Stomach (tissue), 9 donors: ENCODE measurements around the gene OR6B3. TPM values are rescaled to one million over a fixed set of nuclear protein-coding genes. Genes with fewer than 3 reads are reported as not detected.

ENCODE experiments used
- DNase-seq, 2 donors: peaks; one replicate each; pipeline versions ENCODE4 v3.0.0 to v3.0.0-alpha.2; 2013 to 2019
- H3K27ac ChIP-seq, 5 donors: fragments of 200-600 bp in 4 of 5; sonication (generic) in 4 of 5; one replicate each; pipeline ENCODE4 v1.5.1; 2013 to 2019; ENCODE audit warnings: mild to moderate bottlenecking in 1 of 5, moderate library complexity in 1 of 5
- H3K27me3 ChIP-seq, 3 donors: fragments of 200-600 bp; sonication (generic); one replicate each; pipeline ENCODE4 v1.5.1; 2017 to 2019; ENCODE audit warnings: mixed run types in 1 of 3
- H3K36me3 ChIP-seq, 4 donors: fragments of 200-600 bp; sonication (generic); 1 replicate in 3 of 4; 2 replicates in 1 of 4; pipeline ENCODE4 v1.5.1; 2016 to 2019
- H3K4me1 ChIP-seq, 4 donors: fragments of 200-600 bp; sonication (generic); one replicate each; pipeline ENCODE4 v1.5.1; 2016 to 2019
- H3K4me3 ChIP-seq, 4 donors: fragments of 200-600 bp; sonication (generic) in 3 of 4; one replicate each; pipeline ENCODE4 v1.5.1; 2016 to 2019; ENCODE audit warnings: mild to moderate bottlenecking in 1 of 4
- H3K9me3 ChIP-seq, 4 donors: fragments of 200-600 bp; sonication (generic); one replicate each; pipeline ENCODE4 v1.5.1; 2016 to 2019
- EP300 ChIP-seq: sonication (generic); formaldehyde crosslinking; IDR thresholded peaks from one replicate; pipeline ENCODE4 v1.6.1; 2017; ENCODE audit warnings: antibody characterized with exemption
- POLR2A ChIP-seq, 4 donors: fragments of 450-650 bp; IDR thresholded peaks; one replicate each; pipeline ENCODE4 v1.6.1; 2016; ENCODE audit warnings: antibody characterized with exemption in 4 of 4, control low read depth in 2 of 4, mild to moderate bottlenecking in 1 of 4, moderate library complexity in 1 of 4
- POLR2AphosphoS5 ChIP-seq, 3 donors: sonication (generic); formaldehyde crosslinking; IDR thresholded peaks; one replicate each; pipeline ENCODE4 v1.6.1; 2016; ENCODE audit warnings: antibody characterized with exemption in 3 of 3
- WGBS, 5 donors: extraction: QIAGEN DNeasy Blood & Tissue Kit in 3 of 5; methylation state at CpG; one replicate each; pipeline versions ENCODE4 v1.1.5 to v1.1.7; 2013 to 2018; 5-methylcytosine and 5-hydroxymethylcytosine counted together
- intact Hi-C: fragments of 100-400 bp; cut with DNase I; formaldehyde crosslinking; loops from one replicate; pipeline ENCODE4 v1.15.1; 2023; ENCODE audit warnings: low total_unique reads
- polyA plus RNA-seq, 3 donors: library from polyadenylated mRNA; stranded (reverse); fragments of 200-250 nt; gene quantifications; one replicate each; pipeline ENCODE4 v1.2.3, GENCODE V29; 2013
- total RNA-seq, 5 donors: library from RNA; depleted of rRNA; stranded (reverse); fragments of >200 nt; gene quantifications; one replicate each; pipeline versions ENCODE4 v1.1.0 to v1.2.3, GENCODE V29; 2014 to 2016
- TF ChIP-seq, protein P1 (sequence below), 7 experiments: fragments of 450-650 bp in 4 of 7; fragments of 200-600 bp in 3 of 7; sonication (generic) in 3 of 7; IDR thresholded peaks; one replicate each; pipeline ENCODE4 v1.5.1; 2016 to 2019; ENCODE audit warnings: antibody characterized with exemption in 7 of 7, control low read depth in 2 of 7, mild to moderate bottlenecking in 1 of 7
- donor health status: healthy with polysubstance abuse.
- donor health status: Bipolar disorder and iron deficiency.
- donor health status: healthy.

The OR6B3 gene
- total and polyA plus RNA-seq, 8 donors: not detected

DNA sequence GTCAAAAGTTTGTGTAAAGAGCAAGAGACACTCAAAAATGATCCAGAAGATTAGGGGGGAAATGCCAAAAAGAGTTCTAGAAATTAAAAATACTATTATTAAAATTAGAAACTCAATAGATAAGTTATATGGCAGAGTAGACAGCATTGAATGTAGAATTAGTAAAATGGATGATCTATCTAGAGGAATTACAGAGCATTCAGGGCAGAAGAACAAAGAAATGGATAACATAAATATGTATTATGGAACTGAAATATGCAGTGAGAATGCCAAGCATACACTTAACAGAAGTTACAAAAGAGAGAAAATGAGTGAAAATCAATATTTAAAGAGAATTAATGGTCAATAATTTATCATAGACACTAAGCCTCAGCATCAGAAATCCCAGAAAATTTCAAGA, 33.2 kb upstream of the OR6B3 start:
- no peak for TF ChIP-seq POLR2A (IDR thresholded peaks at IDR 0.05)
- TF ChIP-seq, protein P1, sequence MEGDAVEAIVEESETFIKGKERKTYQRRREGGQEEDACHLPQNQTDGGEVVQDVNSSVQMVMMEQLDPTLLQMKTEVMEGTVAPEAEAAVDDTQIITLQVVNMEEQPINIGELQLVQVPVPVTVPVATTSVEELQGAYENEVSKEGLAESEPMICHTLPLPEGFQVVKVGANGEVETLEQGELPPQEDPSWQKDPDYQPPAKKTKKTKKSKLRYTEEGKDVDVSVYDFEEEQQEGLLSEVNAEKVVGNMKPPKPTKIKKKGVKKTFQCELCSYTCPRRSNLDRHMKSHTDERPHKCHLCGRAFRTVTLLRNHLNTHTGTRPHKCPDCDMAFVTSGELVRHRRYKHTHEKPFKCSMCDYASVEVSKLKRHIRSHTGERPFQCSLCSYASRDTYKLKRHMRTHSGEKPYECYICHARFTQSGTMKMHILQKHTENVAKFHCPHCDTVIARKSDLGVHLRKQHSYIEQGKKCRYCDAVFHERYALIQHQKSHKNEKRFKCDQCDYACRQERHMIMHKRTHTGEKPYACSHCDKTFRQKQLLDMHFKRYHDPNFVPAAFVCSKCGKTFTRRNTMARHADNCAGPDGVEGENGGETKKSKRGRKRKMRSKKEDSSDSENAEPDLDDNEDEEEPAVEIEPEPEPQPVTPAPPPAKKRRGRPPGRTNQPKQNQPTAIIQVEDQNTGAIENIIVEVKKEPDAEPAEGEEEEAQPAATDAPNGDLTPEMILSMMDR (IDR thresholded peaks at IDR 0.05): no peak
- no peak for TF ChIP-seq POLR2AphosphoS5 (IDR thresholded peaks at IDR 0.05)
- TF ChIP-seq EP300: no peak
- Histone ChIP-seq H3K4me1 (no peaks in the 10 kb centered on the region), H3K9me3 (peaks cover 0 to 21% (median 19%) of the 10 kb centered on the region in 4 donors), H3K27ac (no peak overlapping the region), H3K36me3 (no peaks in the 10 kb centered on the region), H3K27me3 (peaks cover 0 to 13% (median 0%) of the 10 kb centered on the region in 3 donors), H3K4me3 (no peak overlapping the region)
- intact Hi-C loops: no loop called here
- no peak for DNase-seq

- TF ChIP-seq, protein P1 (IDR thresholded peaks at IDR 0.05): no peak
- TF ChIP-seq POLR2A (IDR thresholded peaks at IDR 0.05) (no peak), EP300 (no peak), POLR2AphosphoS5 (IDR thresholded peaks at IDR 0.05) (no peak)
- intact Hi-C loops: no loop called here
- no peak for DNase-seq
- Histone ChIP-seq H3K27ac (no peak overlapping the region), H3K36me3 (no peaks in the 10 kb centered on the region), H3K4me3 (no peak overlapping the region), H3K4me1 (no peaks in the 10 kb centered on the region), H3K27me3 (peaks cover 0 to 10% (median 0%) of the 10 kb centered on the region in 3 donors), H3K9me3 (peaks cover 0 to 24% (median 22%) of the 10 kb centered on the region in 4 donors)
- 48 to 58% (median 54%) methylated on average over 2 of the region's 2 CpGs for WGBS, 5 donors
These were observed 25.3 kb upstream of the OR6B3 start for GRCh38 chr2:240078631-240079030.

- DNase-seq: no peak
- Histone ChIP-seq H3K4me1 (no peaks in the 10 kb centered on the region), H3K36me3 (no peaks in the 10 kb centered on the region), H3K27me3 (peaks cover 0 to 10% (median 0%) of the 10 kb centered on the region in 3 donors), H3K27ac (no peak overlapping the region), H3K9me3 (peaks cover 0 to 24% (median 22%) of the 10 kb centered on the region in 4 donors), H3K4me3 (no peak overlapping the region)
- intact Hi-C loops: no loop called here
- TF ChIP-seq EP300 (no peak), POLR2AphosphoS5 (IDR thresholded peaks at IDR 0.05) (no peak)
These were observed 24.1 kb upstream of the OR6B3 start for GRCh38 chr2:240077442-240077841.

DNA sequence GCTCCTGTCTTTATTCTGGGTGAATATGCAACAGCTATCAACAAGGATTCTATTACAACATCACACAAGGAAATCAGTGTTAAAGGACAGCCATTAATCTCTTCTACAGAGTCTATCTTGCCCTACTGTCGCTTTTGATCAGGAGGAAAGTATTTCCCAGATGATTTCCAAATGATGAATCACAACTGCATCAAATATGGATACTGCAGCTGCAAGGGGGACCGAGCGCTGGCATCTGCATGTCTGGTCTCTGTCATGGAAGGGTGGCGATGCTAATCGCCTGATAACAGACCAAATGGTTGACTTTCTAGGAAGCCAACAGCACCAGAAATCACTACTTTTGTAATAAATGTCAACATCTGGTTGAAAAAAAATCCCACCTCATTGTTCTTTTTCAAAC, 21.2 kb upstream of the OR6B3 start:
- no peak overlapping the region for H3K27ac ChIP-seq
- DNase-seq: no peak
- no peak for TF ChIP-seq POLR2A (IDR thresholded peaks at IDR 0.05)
- no peak for TF ChIP-seq EP300
- TF ChIP-seq POLR2AphosphoS5 (IDR thresholded peaks at IDR 0.05): no peak
- TF ChIP-seq, protein P1 (IDR thresholded peaks at IDR 0.05): no peak
- peaks cover 0 to 24% (median 22%) of the 10 kb centered on the region in 4 donors for H3K9me3 ChIP-seq
- no peak overlapping the region for H3K4me3 ChIP-seq
- 53 to 88% (median 71%) methylated on average over 5 of the region's 5 CpGs for WGBS, 5 donors
- intact Hi-C loops: no loop called here
- no peaks in the 10 kb centered on the region for H3K36me3 ChIP-seq
- peaks cover 0 to 5% (median 0%) of the 10 kb centered on the region in 3 donors for H3K27me3 ChIP-seq
- no peaks in the 10 kb centered on the region for H3K4me1 ChIP-seq

GRCh38 chr2:240070907-240071306, 17.6 kb upstream of the OR6B3 start:
- Histone ChIP-seq H3K9me3 (peaks cover 0 to 1% (median 0%) of the 10 kb centered on the region in 4 donors), H3K4me1 (no peaks in the 10 kb centered on the region), H3K27me3 (peaks cover 0 to 5% (median 0%) of the 10 kb centered on the region in 3 donors), H3K4me3 (no peak overlapping the region), H3K27ac (no peak overlapping the region), H3K36me3 (no peaks in the 10 kb centered on the region)
- intact Hi-C loops: no loop called here
- DNase-seq: no peak
- 82 to 90% (median 88%) methylated on average over 3 of the region's 3 CpGs for WGBS, 5 donors
- TF ChIP-seq, protein P1 (IDR thresholded peaks at IDR 0.05): no peak
- no peak for TF ChIP-seq POLR2A (IDR thresholded peaks at IDR 0.05)
